ENCODE measurements around the gene DLG2. TPM values are rescaled to one million over a fixed set of nuclear protein-coding genes. Genes with fewer than 3 reads are reported as not detected.

The DLG2 gene
- total and polyA plus RNA-seq, 2 of the 4 experiments (the other 2 are of a cell fraction) = 0.31 to 0.36 TPM

DNA sequence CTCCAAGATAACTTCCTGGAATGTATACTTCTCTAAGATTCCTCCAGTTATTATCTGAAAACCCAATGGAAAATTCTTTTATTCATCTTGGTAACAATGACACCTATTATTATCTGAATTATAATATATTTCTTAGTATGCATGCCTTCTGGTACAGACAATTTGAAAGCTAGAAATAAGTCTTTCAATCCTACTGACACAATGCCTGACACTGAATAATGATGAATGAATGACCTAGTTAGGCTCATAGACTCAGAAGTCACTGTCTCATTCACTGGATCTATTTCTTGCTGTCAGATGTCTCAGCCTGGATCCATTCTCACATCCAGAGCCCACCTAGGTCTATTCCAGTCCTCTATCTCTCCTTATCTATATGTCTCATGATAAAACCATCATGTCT, 1214.3 kb downstream of the DLG2 start:
- Histone ChIP-seq H3K9me3 (ENCODE audit: control insufficient read depth, insufficient read depth, low read length) (no peaks in the 10 kb centered on the region), H4K5ac (ENCODE audit: low read depth, low read length) (no peak overlapping the region), H3K9me1 (ENCODE audit: insufficient read depth, low read length) (no peaks in the 10 kb centered on the region), H3K79me1 (ENCODE audit: low read depth in 1 of 2, low read length in 2 of 2) (no peaks in the 10 kb centered on the region), H3K27me3 (ENCODE audit: control insufficient read depth, insufficient read depth, low read length) (no peaks in the 10 kb centered on the region), H2BK15ac (ENCODE audit: low read depth, low read length) (no peak overlapping the region), H3K27ac (ENCODE audit: insufficient read depth, low read length) (no peak overlapping the region), H3K4me3 (ENCODE audit: insufficient read depth, low read depth, low read length) (no peak overlapping the region), H2AFZ (replicated peaks; ENCODE audit: low read length, poor library complexity) (no peak overlapping the region), H3K56ac (ENCODE audit: extremely low read depth, insufficient read depth, low read length) (no peak overlapping the region), H2AK9ac (replicated peaks; ENCODE audit: low read depth, low read length, poor library complexity) (no peak overlapping the region), H3K36me3 (ENCODE audit: control insufficient read depth, insufficient read depth, low read length) (no peaks in the 10 kb centered on the region), H3K9ac (ENCODE audit: low read depth, low read length) (no peak overlapping the region), H3K23ac (ENCODE audit: low read depth, low read length) (no peak overlapping the region), H3K4me1 (ENCODE audit: control insufficient read depth, insufficient read depth, low read length) (no peaks in the 10 kb centered on the region), H3K18ac (ENCODE audit: low read depth, low read length) (no peak overlapping the region), H2BK20ac (ENCODE audit: low read depth, low read length) (no peak overlapping the region), H3K4ac (ENCODE audit: low read depth, low read length) (no peak overlapping the region), H2BK120ac (ENCODE audit: low read depth, low read length) (no peak overlapping the region), H4K8ac (ENCODE audit: low read depth in 2 of 2, low read length in 2 of 2) (no peak overlapping the region), H3K14ac (replicated peaks; ENCODE audit: low read depth, low read length) (no peak overlapping the region), H2AK5ac (ENCODE audit: low read depth, low read length) (no peak overlapping the region), H4K91ac (ENCODE audit: insufficient read depth, low read depth, low read length) (no peak overlapping the region), H2BK5ac (ENCODE audit: low read depth, low read length, poor library complexity, severe bottlenecking) (no peak overlapping the region), H4K20me1 (ENCODE audit: insufficient read depth, low read length) (no peaks in the 10 kb centered on the region), H3K4me2 (ENCODE audit: low read depth, low read length) (no peak overlapping the region)
- in situ Hi-C loops (cut with MboI; ENCODE audit: low sequenced_read_pairs) = no loop called here
- CTCF ChIA-PET = no interaction called here
- ATAC-seq (ENCODE audit: low read depth) = no peak
- BruUV-seq (replicated peaks) = no TSS peak
- no peak for TF ChIP-seq POLR2A (IDR thresholded peaks at IDR 0.05; ENCODE audit: low read depth, low read length)
- TF ChIP-seq MXI1 (IDR thresholded peaks at IDR 0.05; ENCODE audit: borderline replicate concordance, low read depth, low read length) = no peak
- TF ChIP-seq CHD1 (IDR thresholded peaks at IDR 0.05; ENCODE audit: low read depth, low read length) = no peak
- TF ChIP-seq RAD21 (IDR thresholded peaks at IDR 0.05; ENCODE audit: low read length) = no peak
- TF ChIP-seq CEBPB (IDR thresholded peaks at IDR 0.05; ENCODE audit: low read depth, low read length) = no peak
- DNase-seq = no peak
- POLR2A ChIA-PET (ENCODE audit: unreplicated experiment) = no interaction called here
- dilution Hi-C loops (cut with HindIII; ENCODE audit: low sequenced_read_pairs, unreplicated experiment) = no loop called here
- intact Hi-C loops (cut with micrococcal nuclease) = no loop called here

Data from IMR-90 (cell line).